HepG2 (cell line): ENCODE data around the gene PDGFD. TPM values are rescaled to one million over a fixed set of nuclear protein-coding genes. Genes with fewer than 3 reads are reported as not detected.

Experiments
- ATAC-seq: fragments of 200-7000 bp; cut with Tn5 transposase; 3 replicates; pipeline ENCODE4 v1.9.1; 2020; ENCODE audit warnings: mild to moderate bottlenecking, moderate library complexity
- BruUV-seq: library from RNA; stranded (reverse); fragments of 400-500 nt; replicated peaks from 2 replicates; lab custom pipeline; 2021; lab: Mats Ljungman, UMichigan
- CTCF ChIA-PET: fragments of 300-600 bp; formaldehyde crosslinking; extraction: SDS; loops from one replicate; lab custom pipeline; 2021; ENCODE audit warnings: low total read pairs, inconsistent platforms, low intra/inter-chr PET ratio; lab: Yijun Ruan, JAX
- POLR2A ChIA-PET: fragments of 350-600 bp; sonication (Branson Sonifier 250); formaldehyde crosslinking; loops from one replicate; lab custom pipeline; 2020; ENCODE audit warnings: antibody characterized with exemption, inconsistent platforms; lab: Yijun Ruan, JAX
- DNase-seq: peaks from one replicate; pipeline ENCODE4 v3.0.0-alpha.2; 2015; ENCODE audit warnings: low spot score
- FAIRE-seq: peaks from 3 replicates; lab custom pipeline; 2011; peaks lifted over from hg19 to GRCh38; lab: Jason Lieb, UNC
- H2AFZ ChIP-seq: one replicate; pipeline ENCODE4 v1.6.1; 2011; ENCODE audit warnings: low read length, inconsistent platforms
- H3K27ac ChIP-seq: fragments of 300-600 bp; 3 replicates; pipeline ENCODE4 v1.8.0; 2011; ENCODE audit warnings: mixed run types, mild to moderate bottlenecking, mixed read lengths, low read length, inconsistent platforms; ENCODE audit not compliant: insufficient read depth; ENCODE audit errors: extremely low read length
- H3K27me3 ChIP-seq, 2 experiments: fragments of 200-600 bp in 1 of 2; 2 replicates in 1 of 2; 3 replicates in 1 of 2; pipeline versions ENCODE4 v1.6.0 to v1.8.0; 2011; ENCODE audit warnings: low read length in 2 of 2, mild to moderate bottlenecking in 2 of 2, moderate library complexity in 2 of 2, inconsistent platforms in 1 of 2; ENCODE audit not compliant: insufficient read depth in 2 of 2, control insufficient read depth in 1 of 2
- H3K36me3 ChIP-seq, 2 experiments: fragments of 200-600 bp in 1 of 2; replicated peaks in 1 of 2; 2 replicates in 1 of 2; 3 replicates in 1 of 2; pipeline versions ENCODE4 v1.5.1 to v1.8.0; 2011; ENCODE audit warnings: low read length in 2 of 2, inconsistent platforms in 1 of 2; ENCODE audit not compliant: insufficient read depth in 2 of 2, control insufficient read depth in 1 of 2
- H3K4me1 ChIP-seq: 2 replicates; pipeline ENCODE4 v1.5.1; 2012; ENCODE audit warnings: low read length, inconsistent platforms; ENCODE audit not compliant: insufficient read depth
- H3K4me2 ChIP-seq: 2 replicates; pipeline ENCODE4 v1.6.0; 2011; ENCODE audit warnings: low read depth, low read length, inconsistent platforms
- H3K4me3 ChIP-seq, 3 experiments: fragments of 200-600 bp in 1 of 3; sonication (generic), shearing (Covaris generic) in 1 of 3; replicated peaks in 1 of 3; 2 replicates each; pipeline ENCODE4 v1.5.1; 2011 to 2016; ENCODE audit warnings: low read length in 3 of 3, inconsistent platforms in 2 of 3, low read depth in 2 of 3, mild to moderate bottlenecking in 2 of 3, control low read depth in 1 of 3, mixed read lengths in 1 of 3; ENCODE audit not compliant: insufficient read depth in 1 of 3
- H3K79me2 ChIP-seq: one replicate; pipeline ENCODE4 v1.6.1; 2011; ENCODE audit warnings: low read length, inconsistent platforms; ENCODE audit not compliant: insufficient read depth
- H3K9ac ChIP-seq: 2 replicates; pipeline ENCODE4 v1.6.0; 2011; ENCODE audit warnings: mild to moderate bottlenecking, low read depth, low read length, inconsistent platforms; ENCODE audit not compliant: insufficient read depth
- H3K9me3 ChIP-seq: 2 replicates; pipeline ENCODE4 v1.5.1; 2012; ENCODE audit warnings: mild to moderate bottlenecking, low read length
- H4K20me1 ChIP-seq: 2 replicates; pipeline ENCODE4 v1.6.0; 2011; ENCODE audit warnings: inconsistent platforms, mild to moderate bottlenecking, low read length, moderate library complexity; ENCODE audit not compliant: insufficient read depth
- HMGXB3 ChIP-seq: sonication (generic); formaldehyde crosslinking; IDR thresholded peaks from 2 replicates; pipeline ENCODE4 v1.4.0; 2020; ENCODE audit warnings: missing genetic modification reagents, borderline replicate concordance
- MNT ChIP-seq: fragments of 450-650 bp; IDR thresholded peaks from 2 replicates; pipeline ENCODE4 v1.6.1; 2016
- SCMH1 ChIP-seq: sonication (generic); formaldehyde crosslinking; IDR thresholded peaks from 2 replicates; pipeline ENCODE4 v1.9.0; 2021; ENCODE audit warnings: missing genetic modification reagents, mild to moderate bottlenecking, borderline replicate concordance
- ZNF891 ChIP-seq: sonication (generic); formaldehyde crosslinking; IDR thresholded peaks from 2 replicates; pipeline ENCODE4 v1.5.0; 2020; ENCODE audit warnings: mild to moderate bottlenecking, missing genetic modification reagents
- WGBS: methylation state at CpG from one replicate; pipeline ENCODE4 v1.1.6; 2017; ENCODE audit warnings: low lambda C conversion rate; 5-methylcytosine and 5-hydroxymethylcytosine counted together
- in situ Hi-C: cut with HindIII; loops from 2 replicates; pipeline ENCODE4 v1.10.0; 2017; ENCODE audit warnings: low pct_unique_long_range_greater_than_20kb; ENCODE audit not compliant: extremely low pct_ligation_motif_present
- intact Hi-C: fragments of 100-400 bp; cut with micrococcal nuclease; formaldehyde crosslinking; loops from one replicate; pipeline ENCODE4 v1.10.0; 2022; ENCODE audit not compliant: unreplicated experiment
- polyA plus RNA-seq, 8 experiments: library from polyadenylated mRNA; depleted of rRNA in 3 of 8; stranded (reverse) in 7 of 8; unstranded in 1 of 8; fragments of >200 nt; fragmentation: Illumina TruSeq in 4 of 8; extraction: Trizol in 4 of 8; gene quantifications; 2 replicates each; pipeline versions ENCODE4 v1.2.1 to v1.2.3, GENCODE V29; 2011 to 2016; ENCODE audit warnings: low read depth in 4 of 8, missing spikeins in 1 of 8, mixed read lengths in 1 of 8; ENCODE audit not compliant: insufficient read depth in 1 of 8
- total RNA-seq, 5 experiments: library from RNA; depleted of rRNA; stranded (reverse); fragments of >200 nt; fragmentation: Illumina TruSeq; extraction: Trizol; gene quantifications; 2 replicates each; pipeline ENCODE4 v1.2.3, GENCODE V29; 2016; ENCODE audit warnings: low read depth in 1 of 5
- TF ChIP-seq, protein P1 (sequence below): sonication (generic); formaldehyde crosslinking; IDR thresholded peaks from 2 replicates; pipeline ENCODE4 v1.4.0; 2020; ENCODE audit warnings: mild to moderate bottlenecking, missing genetic modification reagents

PDGFD gene
- total and polyA plus RNA-seq, 2 of the 13 experiments (the other 11 are each of a cell fraction or from before 2014, with no cell fraction given), result 0.09 to 0.29 TPM

- CTCF ChIA-PET, result no interaction called here
- ATAC-seq (no peak), FAIRE-seq (no peak), DNase-seq (no peak)
- no peak overlapping the region for H3K4me3 ChIP-seq
- H2AFZ ChIP-seq, result no peak overlapping the region
- H3K4me1 ChIP-seq, result no peaks in the 10 kb centered on the region
- H3K27ac ChIP-seq, result no peak overlapping the region
- H3K36me3 ChIP-seq, result no peaks in the 10 kb centered on the region
- H3K27me3 ChIP-seq, result no peaks in the 10 kb centered on the region; a peak in 1 of 5 replicates
- TF ChIP-seq MNT (no peak), HMGXB3 (no peak), ZNF891 (CRISPR knock-in tag) (no peak), SCMH1 (CRISPR knock-in tag) (no peak)
- TF ChIP-seq, protein P1, sequence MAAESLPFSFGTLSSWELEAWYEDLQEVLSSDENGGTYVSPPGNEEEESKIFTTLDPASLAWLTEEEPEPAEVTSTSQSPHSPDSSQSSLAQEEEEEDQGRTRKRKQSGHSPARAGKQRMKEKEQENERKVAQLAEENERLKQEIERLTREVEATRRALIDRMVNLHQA (CRISPR knock-in tag), result no peak
- 15% methylated on average over 2 of the region's 2 CpGs for WGBS
- POLR2A ChIA-PET, result no interaction called here
- no peaks in the 10 kb centered on the region for H3K79me2 ChIP-seq
- no peaks in the 10 kb centered on the region for H4K20me1 ChIP-seq
- in situ Hi-C loops (no loop called here), intact Hi-C loops (no loop called here)
- H3K9me3 ChIP-seq, result peaks cover 5% of the 10 kb centered on the region; the same call in 1 of the 2 replicates
- no peak overlapping the region for H3K9ac ChIP-seq
- BruUV-seq, result no TSS peak
- H3K4me2 ChIP-seq, result no peak overlapping the region
Observed at GRCh38 chr11:104113541-104113940, 50.4 kb downstream of the PDGFD start.
